GM19328 (cell line): ENCODE data around the gene HAND1.

ENCODE experiments used
- ATAC-seq: cut with Tn5 transposase; IDR thresholded peaks from one replicate; pipeline ENCODE4 v1.9.1; 2021; ENCODE audit warnings: mild to moderate bottlenecking, moderate library complexity; ENCODE audit not compliant: unreplicated experiment

The HAND1 gene

GRCh38 chr5:154461531-154461930 lies 16.5 kb downstream of the HAND1 start:
- ATAC-seq, result no peak

DNA sequence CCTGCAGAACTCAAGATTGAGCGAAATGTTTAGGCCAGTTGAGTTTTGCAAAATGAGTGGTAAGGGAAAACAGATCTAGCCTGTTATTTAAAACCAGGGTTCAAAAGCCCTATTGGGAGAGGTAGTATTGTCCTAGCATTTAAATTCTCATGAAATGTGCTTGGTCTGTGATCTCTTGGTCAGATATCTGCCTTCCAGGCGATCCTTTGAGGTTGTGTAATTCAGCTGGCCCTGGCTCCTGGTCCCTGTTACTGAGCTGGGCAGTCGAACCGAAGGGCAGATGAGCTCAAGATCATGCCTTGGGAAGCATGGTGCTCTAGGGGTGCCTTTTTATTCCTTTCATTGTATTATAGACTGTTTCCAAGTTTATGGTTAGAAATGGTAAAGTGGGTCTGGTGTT lies 17.9 kb downstream of the HAND1 start:
- no peak for ATAC-seq

DNA sequence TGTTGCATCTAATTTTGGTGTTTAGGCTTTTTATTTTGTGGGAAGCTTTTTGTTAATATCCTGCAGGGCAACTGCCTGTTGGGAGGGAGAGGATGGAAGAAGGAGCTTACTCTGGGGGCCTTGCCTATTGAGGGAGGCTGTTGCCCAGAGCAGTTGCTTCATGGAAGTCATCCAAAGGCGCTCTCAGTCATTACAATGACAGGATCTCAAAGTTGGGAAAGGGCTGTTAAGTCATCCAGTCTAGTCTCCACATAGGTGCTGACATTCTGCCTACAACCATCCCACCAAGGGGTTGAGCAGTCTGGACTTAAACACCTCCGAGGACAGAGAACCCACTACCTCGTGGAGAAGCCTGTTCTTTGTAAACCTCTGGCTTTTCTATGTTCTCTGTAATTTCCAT lies 19.0 kb downstream of the HAND1 start:
- no peak for ATAC-seq

- no peak for ATAC-seq
Measured at GRCh38 chr5:154456540-154456939, 21.5 kb downstream of the HAND1 start.

- ATAC-seq, result no peak
Measured at GRCh38 chr5:154455585-154455984, 22.4 kb downstream of the HAND1 start.

- ATAC-seq, result no peak
Measured at GRCh38 chr5:154451957-154452356, 26.1 kb downstream of the HAND1 start.

- ATAC-seq, result no peak
Measured at GRCh38 chr5:154449786-154450185, 28.2 kb downstream of the HAND1 start.

DNA sequence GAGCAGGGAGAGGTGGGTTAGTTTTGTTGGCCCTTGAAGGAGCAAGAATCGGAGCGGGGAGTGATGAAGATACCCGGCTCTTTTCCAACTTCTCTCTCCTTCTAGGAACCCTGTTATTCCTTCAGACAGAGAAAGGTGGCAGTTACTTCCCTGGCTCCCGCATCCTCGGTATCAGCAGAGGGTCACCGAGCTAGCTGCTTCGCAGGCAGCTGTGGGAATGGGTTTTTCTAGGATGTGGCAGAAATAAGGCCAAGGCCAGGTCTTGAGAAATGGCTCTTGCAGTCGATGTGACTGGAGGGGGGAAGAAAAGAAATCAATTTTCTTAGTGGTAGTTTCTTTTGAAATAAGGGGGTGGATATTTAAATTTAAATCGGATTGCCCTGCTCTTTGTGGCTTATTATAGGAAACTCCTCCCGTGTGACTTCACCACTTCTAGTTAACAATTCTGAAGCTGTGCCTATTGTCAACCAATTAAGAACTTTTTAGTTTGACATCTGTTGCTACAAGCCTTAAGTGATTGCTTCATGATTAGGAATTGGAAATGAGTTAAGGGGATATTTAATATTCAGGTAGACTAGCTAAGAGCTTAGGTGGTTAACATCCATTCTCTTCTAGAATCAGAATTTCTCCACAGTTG lies 30.8 kb downstream of the HAND1 start:
- no peak for ATAC-seq

GRCh38 chr5:154446195-154447088 lies 31.6 kb downstream of the HAND1 start:
- ATAC-seq, result peak; percentile 8

DNA sequence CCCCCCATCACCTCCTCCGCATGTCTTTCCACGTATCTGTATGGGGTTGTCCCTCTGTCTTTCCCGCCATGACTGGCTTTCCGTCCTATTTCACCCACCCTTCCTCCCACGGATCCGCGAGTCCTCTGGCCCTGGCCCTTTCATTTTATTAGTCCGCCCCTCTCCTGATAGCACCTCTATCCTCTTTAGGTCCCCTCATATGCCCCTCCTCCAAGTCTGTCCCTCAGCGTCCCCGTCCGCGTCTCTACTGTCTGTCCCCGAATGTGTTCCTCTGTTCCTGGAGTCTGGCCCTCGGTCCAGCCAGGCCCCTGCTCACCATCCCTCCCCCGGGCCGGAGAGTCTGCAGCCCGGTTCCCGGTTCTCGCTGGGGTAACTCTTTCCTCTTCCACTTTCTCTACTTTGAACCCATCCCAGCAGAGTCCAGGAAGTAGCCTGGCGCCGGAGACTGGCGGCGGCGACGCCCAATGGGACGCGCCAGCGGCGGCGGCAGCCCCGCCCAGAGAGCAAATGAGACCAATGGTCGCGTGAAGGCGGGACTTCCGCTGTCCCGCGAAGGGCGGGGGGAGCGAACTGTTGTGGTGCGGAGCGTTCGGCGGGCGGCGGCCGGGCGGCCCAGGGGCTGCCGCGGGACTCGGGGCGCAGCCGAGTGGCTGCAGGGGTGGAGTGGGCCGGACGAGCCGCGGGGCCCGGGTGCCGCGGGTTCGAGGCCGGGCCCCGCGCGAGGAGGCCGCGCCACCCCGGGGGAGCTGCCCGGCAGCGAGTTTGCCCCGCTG lies 32.4 kb downstream of the HAND1 start, which contains the start of gene SAP30L:
TSS of gene SAP30L (plus strand) at position 576 of the 773 bp plus-strand sequence. CDS start 608 bp downstream, outside the sequence.
- peak; percentile 90 for ATAC-seq

DNA sequence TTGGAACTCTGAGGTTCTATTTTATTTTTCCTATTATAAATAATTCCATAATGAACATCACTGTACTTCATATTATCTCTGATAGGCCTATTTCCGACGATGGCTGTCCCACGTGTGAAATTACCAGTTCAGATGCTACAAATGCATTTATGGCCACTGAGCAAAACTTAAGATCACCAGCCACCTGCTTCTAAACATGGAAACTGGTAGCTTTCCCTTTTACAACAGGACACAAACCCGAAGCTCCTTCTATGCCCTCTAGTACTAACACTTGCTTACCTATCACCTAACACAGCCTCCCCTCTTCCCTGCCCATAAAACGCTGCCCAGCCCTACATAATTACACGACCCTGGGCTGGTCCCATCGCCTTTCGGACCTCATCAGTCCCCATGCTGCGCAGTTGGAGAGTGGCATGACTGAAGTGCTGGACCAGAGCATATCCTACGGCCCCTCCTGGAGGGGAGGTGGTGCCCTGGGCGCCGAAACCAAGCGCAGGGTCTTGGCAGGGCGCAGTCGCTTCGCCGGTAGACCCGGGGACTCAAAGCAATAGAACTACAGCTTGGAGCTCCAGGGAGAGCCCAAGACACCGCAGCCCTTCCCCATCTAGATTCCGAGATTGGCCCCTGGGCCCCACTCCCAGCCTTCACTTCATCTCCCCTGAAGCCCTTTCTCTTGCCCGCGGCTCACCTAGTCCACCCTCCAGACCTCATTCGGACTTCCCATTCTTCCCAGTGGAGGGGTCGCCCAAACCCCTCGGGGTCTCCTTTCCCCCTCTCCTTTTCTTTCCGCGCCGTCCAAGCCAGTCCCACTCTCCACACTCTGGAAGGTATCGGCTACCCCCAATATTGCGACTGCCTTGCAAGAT lies 33.2 kb downstream of the HAND1 start:
- no peak for ATAC-seq

GRCh38 chr5:154442801-154443200 lies 35.2 kb downstream of the HAND1 start:
- ATAC-seq, result no peak

- no peak for ATAC-seq
Measured at GRCh38 chr5:154440540-154440939, 37.5 kb downstream of the HAND1 start.

DNA sequence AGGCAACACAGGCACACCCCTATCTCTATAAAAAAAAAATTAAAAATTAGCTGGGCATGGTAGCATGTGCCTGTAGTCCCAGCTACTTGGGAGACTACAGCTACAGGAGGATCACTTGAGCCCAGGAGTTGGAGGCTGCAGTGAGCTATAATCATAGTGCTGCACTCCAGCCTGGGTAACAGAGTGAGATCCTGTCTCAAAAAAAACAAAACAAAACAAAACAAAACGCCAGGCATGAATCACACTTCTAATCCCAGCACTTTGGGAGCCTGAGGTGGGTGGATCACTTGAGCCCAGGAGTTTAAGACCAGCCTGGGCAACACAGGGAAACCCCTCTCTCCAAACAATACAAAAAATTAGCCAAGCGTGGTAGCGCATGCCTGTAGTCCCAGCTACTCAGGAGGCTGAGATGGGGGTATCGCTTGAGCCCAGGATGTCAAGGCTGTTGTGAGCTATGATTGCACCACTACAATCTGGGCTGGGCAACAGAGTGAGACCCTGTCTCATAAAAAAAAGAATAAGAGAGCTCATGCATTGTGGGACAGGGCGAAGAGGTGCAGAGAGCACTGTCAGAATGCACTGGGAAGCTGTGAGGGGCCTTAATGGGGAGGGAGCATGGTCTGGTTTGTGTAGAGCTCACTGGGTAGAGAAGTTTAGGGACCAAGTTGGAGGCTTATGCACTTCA lies 40.6 kb downstream of the HAND1 start:
- ATAC-seq, result no peak

DNA sequence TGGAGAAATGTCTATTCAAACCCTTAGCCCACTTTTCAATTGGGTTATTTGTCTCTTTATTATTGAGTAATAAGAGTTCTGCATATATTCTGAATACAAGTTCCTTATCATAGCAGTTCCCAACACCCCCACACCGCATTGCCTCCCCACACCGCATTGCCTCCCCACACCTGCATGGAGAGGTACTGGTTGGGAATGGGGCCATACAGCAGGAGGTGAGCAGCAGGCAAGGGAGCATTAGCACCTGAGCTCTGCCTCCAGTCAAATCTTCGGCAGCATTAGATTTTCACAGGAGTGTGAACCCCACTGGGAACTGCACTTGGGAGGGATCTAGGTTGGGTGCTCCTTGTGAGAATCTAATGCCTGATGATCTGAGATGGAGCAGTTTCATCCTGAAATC lies 42.8 kb downstream of the HAND1 start:
- no peak for ATAC-seq

DNA sequence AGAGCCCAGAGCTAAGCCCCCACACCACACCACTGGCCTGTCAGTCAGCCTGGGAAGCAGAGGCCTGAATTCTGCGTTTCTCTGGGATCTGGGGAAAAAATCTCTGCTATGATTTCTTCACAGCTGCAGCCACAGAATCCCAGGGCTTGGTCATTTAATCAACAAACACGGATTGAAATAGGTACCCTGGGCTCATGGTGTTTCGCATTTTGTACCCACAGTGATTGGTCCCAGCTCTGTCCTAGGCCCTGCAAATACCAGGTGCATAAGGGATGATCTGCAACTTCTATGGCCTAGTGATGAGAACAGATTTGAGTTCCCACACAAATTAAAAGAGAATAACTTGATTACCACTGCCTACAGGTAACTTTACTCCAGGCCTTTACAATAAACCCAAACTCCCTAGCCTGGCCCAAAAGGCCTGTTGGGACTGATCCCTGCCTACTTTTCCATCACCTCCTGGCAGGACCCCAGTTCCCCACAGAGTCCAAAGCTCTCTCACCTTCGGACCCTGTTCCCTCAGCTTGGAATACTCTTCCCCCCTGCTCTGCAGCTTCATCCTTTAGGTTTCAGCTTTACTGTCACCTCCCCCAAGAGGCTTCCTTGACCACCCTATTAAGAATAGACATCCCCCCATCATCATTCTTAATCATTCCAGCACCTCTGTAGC lies 46.9 kb downstream of the HAND1 start:
- no peak for ATAC-seq

DNA sequence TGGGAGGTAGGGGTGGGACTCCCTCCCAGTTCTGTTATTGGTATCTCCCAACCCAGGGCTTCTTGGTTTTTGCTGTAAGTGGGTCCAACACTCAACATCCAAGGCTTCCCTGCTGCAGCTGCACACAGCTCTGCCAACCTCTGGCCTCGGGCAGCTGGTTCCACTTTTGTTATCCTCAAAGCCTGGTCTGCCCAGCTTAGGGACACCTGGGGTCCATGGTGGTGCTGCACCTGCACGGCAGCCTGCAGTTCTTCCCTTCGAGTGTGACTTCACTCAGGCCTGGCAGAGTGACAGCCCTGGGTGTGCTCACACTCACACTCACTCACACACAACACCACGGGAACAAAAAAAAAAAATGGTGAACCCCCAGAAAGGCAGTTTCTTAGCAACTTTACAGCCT lies 47.6 kb downstream of the HAND1 start:
- no peak for ATAC-seq

DNA sequence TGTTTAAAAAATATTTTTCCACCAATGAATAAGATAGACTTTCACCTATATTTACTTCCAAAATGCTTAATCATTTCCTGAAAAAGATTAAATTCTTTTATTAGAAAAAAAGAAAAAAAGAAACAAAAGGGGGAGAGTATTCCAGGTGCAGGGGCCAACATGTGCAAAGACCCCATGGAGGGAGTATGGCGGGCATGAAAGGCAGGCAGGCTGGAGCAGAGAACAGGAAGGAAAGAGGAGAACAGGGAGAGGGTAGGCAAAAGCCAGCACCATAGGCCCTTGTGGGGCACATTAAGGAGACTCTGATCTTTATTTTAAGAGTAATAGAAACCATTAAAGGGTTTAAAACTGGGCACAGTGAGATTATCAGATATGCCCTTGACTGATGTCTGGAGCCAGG lies 48.7 kb downstream of the HAND1 start:
- no peak for ATAC-seq

DNA sequence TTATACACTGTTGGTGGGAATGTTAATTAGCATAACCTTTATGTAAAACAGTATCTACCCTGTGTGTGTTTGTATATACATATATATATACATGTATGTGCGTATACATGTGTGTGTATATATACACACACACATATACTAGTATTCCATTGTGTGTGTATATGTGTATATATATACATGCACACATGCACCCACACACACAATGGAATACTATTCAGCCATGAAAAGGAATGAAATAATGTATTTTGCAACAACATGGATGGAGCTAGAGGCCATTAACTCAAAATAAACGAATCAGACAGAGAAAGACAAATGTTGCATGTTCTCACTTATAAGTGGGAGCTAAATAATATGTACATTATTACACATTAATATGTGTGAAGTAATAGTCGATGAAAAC lies 49.8 kb downstream of the HAND1 start:
- no peak for ATAC-seq
